ENCODE data around the gene STX12.

GRCh38 chr1:27868932-27869718 lies 96.1 kb downstream of the STX12 start:
- TF ChIP-seq CTCF (IDR thresholded peaks at IDR 0.05) (no peak), POLR2A (IDR thresholded peaks at IDR 0.05) (no peak)
